Mucosa of descending colon (tissue), 3 donors: ENCODE results near the gene EIF4G2. TPM values are rescaled to one million over a fixed set of nuclear protein-coding genes. Genes with fewer than 3 reads are reported as not detected.
A peak's percentile ranks its signal among the peaks of the same experiment; 100 is the strongest.

Source experiments
- ATAC-seq: fragments of 200-7000 bp; cut with Tn5 transposase; one replicate; pipeline ENCODE4 v1.9.1; 2020; ENCODE audit warnings: mild to moderate bottlenecking, moderate library complexity
- DNase-seq, 3 donors: peaks; one replicate each; pipeline ENCODE4 v3.0.0-alpha.2; 2020
- H3K36me3 ChIP-seq: fragments of 200-600 bp; one replicate; pipeline ENCODE4 v1.8.0; 2021; ENCODE audit warnings: low read depth, mild to moderate bottlenecking
- H3K4me1 ChIP-seq: fragments of 200-600 bp; one replicate; pipeline ENCODE4 v1.8.0; 2021; ENCODE audit warnings: low read depth, mild to moderate bottlenecking
- H3K4me3 ChIP-seq: fragments of 200-600 bp; one replicate; pipeline ENCODE4 v1.8.0; 2021; ENCODE audit warnings: mild to moderate bottlenecking
- H3K9me3 ChIP-seq: fragments of 200-600 bp; one replicate; pipeline ENCODE4 v1.8.0; 2021; ENCODE audit warnings: mild to moderate bottlenecking
- CTCF ChIP-seq: fragments of 200-600 bp; IDR thresholded peaks from one replicate; pipeline ENCODE4 v1.8.0; 2022; ENCODE audit warnings: antibody characterized with exemption, mild to moderate bottlenecking
- intact Hi-C, 2 donors: fragments of 100-400 bp; cut with DNase I in 1 of 2; cut with micrococcal nuclease in 1 of 2; formaldehyde crosslinking; loops; one replicate each; pipeline versions ENCODE4 v1.11.0 to v1.11.1; 2022; cut with DNase I, micrococcal nuclease
- total RNA-seq, 3 donors: library from RNA; stranded (reverse); fragmentation: NEBNext Ultra II Directional in 2 of 3; extraction: Animal tissue kit (Norgen Biotek cat#: 25700) in 2 of 3; gene quantifications; one replicate each; pipeline versions ENCODE4 v1.2.1 to v1.2.4, GENCODE V29; 2021 to 2023
- donor health status: DM: no; HTN: no; CAD: no; lungs with moderate emphysema.
- donor health status: DM: no; HTN: no; CAD: no.
- donor health status: DM: no; HTN: yes; CAD: no.

EIF4G2 gene
- total RNA-seq, 3 donors from 2014 or later: 776 to 976 (median 934) TPM

- DNase-seq (no peak), ATAC-seq (no peak)
- H3K4me3 ChIP-seq: no peak overlapping the region
- no peaks in the 10 kb centered on the region for H3K9me3 ChIP-seq
- intact Hi-C loops: no loop called here
- H3K4me1 ChIP-seq: peaks cover 5% of the 10 kb centered on the region
- H3K36me3 ChIP-seq: peaks cover 3% of the 10 kb centered on the region
- TF ChIP-seq CTCF: no peak
Observed at GRCh38 chr11:10793470-10794255, 15.1 kb downstream of the EIF4G2 start.

GRCh38 chr11:10792385-10793068 is 16.2 kb downstream of the EIF4G2 start:
- ATAC-seq: peak; percentile 96
- Histone ChIP-seq H3K4me1 (peaks cover 5% of the 10 kb centered on the region), H3K36me3 (no peaks in the 10 kb centered on the region), H3K4me3 (no peak overlapping the region), H3K9me3 (no peaks in the 10 kb centered on the region)
- DNase-seq: peak; percentile 90 to 95 (median 91)
- intact Hi-C loops: no loop called here
- peak; percentile 92 for TF ChIP-seq CTCF

- intact Hi-C loops: no loop called here
- ATAC-seq (no peak), DNase-seq (no peak)
- TF ChIP-seq CTCF: no peak
- Histone ChIP-seq H3K4me1 (no peaks in the 10 kb centered on the region), H3K9me3 (no peaks in the 10 kb centered on the region), H3K4me3 (no peak overlapping the region), H3K36me3 (no peaks in the 10 kb centered on the region)
Observed at GRCh38 chr11:10786451-10786850, 22.3 kb downstream of the EIF4G2 start.

GRCh38 chr11:10785146-10785474 is 23.6 kb downstream of the EIF4G2 start:
- no peaks in the 10 kb centered on the region for H3K9me3 ChIP-seq
- no peak overlapping the region for H3K4me3 ChIP-seq
- no peaks in the 10 kb centered on the region for H3K36me3 ChIP-seq
- DNase-seq (no peak), ATAC-seq (no peak)
- intact Hi-C loops: no loop called here
- H3K4me1 ChIP-seq: no peaks in the 10 kb centered on the region
- no peak for TF ChIP-seq CTCF

- ATAC-seq (no peak), DNase-seq (no peak)
- H3K4me3 ChIP-seq: no peak overlapping the region
- no peaks in the 10 kb centered on the region for H3K36me3 ChIP-seq
- no peaks in the 10 kb centered on the region for H3K4me1 ChIP-seq
- H3K9me3 ChIP-seq: no peaks in the 10 kb centered on the region
- intact Hi-C loops: no loop called here
- no peak for TF ChIP-seq CTCF
Observed at GRCh38 chr11:10784232-10785145, 24.2 kb downstream of the EIF4G2 start.
